Endometrial microvascular endothelial cells (primary cell): Measurements from ENCODE around the gene POLR2J. TPM values are rescaled to one million over a fixed set of nuclear protein-coding genes. Genes with fewer than 3 reads are reported as not detected.
"Not testable (repeated sequence)": the region's sequence is repeated elsewhere in the genome, so short reads cannot be mapped to it uniquely, and the experiment has no call there.

Source experiments
- in situ Hi-C: cut with HindIII; loops from 2 replicates; pipeline ENCODE4 v1.10.0; 2017; ENCODE audit warnings: low sequenced_read_pairs, low pct_unique_long_range_greater_than_20kb; ENCODE audit errors: inconsistent ontology term
- total RNA-seq: library from RNA; depleted of rRNA; stranded (reverse); fragments of >200 nt; gene quantifications from one replicate; pipeline ENCODE4 v1.2.3, GENCODE V29; 2015; ENCODE audit errors: inconsistent ontology term

POLR2J gene
- total RNA-seq, 1 donor from 2014 or later = 7.4 TPM

- in situ Hi-C loops = not testable (repeated sequence)
Observed at GRCh38 chr7:102497308-102497707, 18.6 kb upstream of the POLR2J start.

GRCh38 chr7:102496861-102497260 is 18.1 kb upstream of the POLR2J start:
- in situ Hi-C loops = not testable (repeated sequence)

GRCh38 chr7:102494473-102495149 is 15.9 kb upstream of the POLR2J start:
- in situ Hi-C loops = not testable (repeated sequence)

GRCh38 chr7:102494026-102494425 is 15.3 kb upstream of the POLR2J start:
- in situ Hi-C loops = not testable (repeated sequence)

- in situ Hi-C loops = not testable (repeated sequence)
Observed at GRCh38 chr7:102493220-102493935, 14.7 kb upstream of the POLR2J start.

GRCh38 chr7:102490529-102491075 is 11.9 kb upstream of the POLR2J start:
- in situ Hi-C loops = not testable (repeated sequence)

- in situ Hi-C loops = not testable (repeated sequence)
Observed at GRCh38 chr7:102484317-102484716, 5.6 kb upstream of the POLR2J start.

- in situ Hi-C loops = not testable (repeated sequence)
Observed at GRCh38 chr7:102481962-102482361, 3.2 kb upstream of the POLR2J start.

- in situ Hi-C loops = not testable (repeated sequence)
Observed at GRCh38 chr7:102479982-102480637, 1.4 kb upstream of the POLR2J start.

GRCh38 chr7:102479209-102479584 is 475 bp upstream of the POLR2J start:
- in situ Hi-C loops = not testable (repeated sequence)

- in situ Hi-C loops = not testable (repeated sequence)
Observed at GRCh38 chr7:102474736-102475435, 3.8 kb downstream of the POLR2J start.

- in situ Hi-C loops = not testable (repeated sequence)
Observed at GRCh38 chr7:102474116-102474515, 4.6 kb downstream of the POLR2J start.

GRCh38 chr7:102473271-102473991 is 5.3 kb downstream of the POLR2J start:
- in situ Hi-C loops = no loop called here

- in situ Hi-C loops = no loop called here
Observed at GRCh38 chr7:102472126-102473041, 6.3 kb downstream of the POLR2J start.

GRCh38 chr7:102471791-102472125 is 7.0 kb downstream of the POLR2J start:
- in situ Hi-C loops = no loop called here

GRCh38 chr7:102469972-102470825 is 8.5 kb downstream of the POLR2J start:
- in situ Hi-C loops = no loop called here
